Right atrium auricular region (tissue), 2 donors: Measurements from ENCODE around the gene PRPF18. TPM values are rescaled to one million over a fixed set of nuclear protein-coding genes. Genes with fewer than 3 reads are reported as not detected.
A peak's percentile ranks its signal among the peaks of the same experiment; 100 is the strongest.

ENCODE experiments used
- DNase-seq: peaks from one replicate; pipeline ENCODE4 v3.0.0-alpha.2; 2019; ENCODE audit warnings: low spot score
- H3K27ac ChIP-seq, 2 donors: fragments of 200-600 bp; sonication (generic); 1 replicate in 1 of 2; 2 replicates in 1 of 2; pipeline ENCODE4 v1.5.1; 2016 to 2019
- H3K27me3 ChIP-seq, 2 donors: fragments of 200-600 bp; sonication (generic); one replicate each; pipeline versions ENCODE4 v1.5.1 to v1.6.0; 2017 to 2019
- H3K36me3 ChIP-seq: fragments of 200-600 bp; sonication (generic); one replicate; pipeline ENCODE4 v1.5.1; 2016
- H3K4me1 ChIP-seq, 2 donors: fragments of 200-600 bp; sonication (generic); one replicate each; pipeline versions ENCODE4 v1.5.1 to v1.6.0; 2017 to 2019
- H3K4me3 ChIP-seq, 2 donors: fragments of 200-600 bp; sonication (generic); 1 replicate in 1 of 2; 2 replicates in 1 of 2; pipeline ENCODE4 v1.5.1; 2017 to 2019; ENCODE audit warnings: mild to moderate bottlenecking in 1 of 2, moderate library complexity in 1 of 2
- H3K9me3 ChIP-seq, 2 donors: fragments of 200-600 bp; sonication (generic); one replicate each; pipeline ENCODE4 v1.5.1; 2019
- total RNA-seq, 2 donors: library from RNA; depleted of rRNA; stranded (reverse); fragments of >200 nt; gene quantifications; one replicate each; pipeline ENCODE4 v1.1.0, GENCODE V29; 2016
- TF ChIP-seq, protein P1 (sequence below), 2 donors: fragments of 200-600 bp; sonication (generic); IDR thresholded peaks; one replicate each; pipeline ENCODE4 v1.5.1; 2019; ENCODE audit warnings: antibody characterized with exemption in 2 of 2

The PRPF18 gene
- total RNA-seq, 2 donors from 2014 or later, result 15.1 to 19.1 TPM

DNA sequence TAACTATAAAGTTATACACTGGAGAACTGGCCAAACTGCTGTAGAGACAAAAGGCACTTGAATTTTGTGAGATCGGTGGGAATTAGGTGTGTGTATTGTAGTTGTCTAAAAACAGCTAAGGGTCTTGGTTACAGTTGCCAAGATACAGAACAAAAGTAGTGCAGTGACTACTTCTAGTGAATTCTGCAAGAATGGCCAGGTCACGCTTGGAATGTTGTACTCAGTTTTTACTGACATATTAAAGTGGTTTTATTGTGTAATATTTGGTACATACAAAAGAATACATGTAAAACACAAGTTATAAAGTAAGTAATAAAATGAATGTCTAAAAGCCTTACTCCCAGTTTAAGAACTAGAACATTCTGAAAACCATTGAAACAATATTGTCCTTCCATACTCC, 42.4 kb downstream of the PRPF18 start:
- DNase-seq, result no peak
- Histone ChIP-seq H3K9me3 (no peaks in the 10 kb centered on the region), H3K27me3 (no peaks in the 10 kb centered on the region), H3K4me3 (no peak overlapping the region), H3K36me3 (peaks cover 16% of the 10 kb centered on the region), H3K4me1 (peaks cover 0 to 5% of the 10 kb centered on the region in 2 donors), H3K27ac (no peak overlapping the region)
- TF ChIP-seq, protein P1, sequence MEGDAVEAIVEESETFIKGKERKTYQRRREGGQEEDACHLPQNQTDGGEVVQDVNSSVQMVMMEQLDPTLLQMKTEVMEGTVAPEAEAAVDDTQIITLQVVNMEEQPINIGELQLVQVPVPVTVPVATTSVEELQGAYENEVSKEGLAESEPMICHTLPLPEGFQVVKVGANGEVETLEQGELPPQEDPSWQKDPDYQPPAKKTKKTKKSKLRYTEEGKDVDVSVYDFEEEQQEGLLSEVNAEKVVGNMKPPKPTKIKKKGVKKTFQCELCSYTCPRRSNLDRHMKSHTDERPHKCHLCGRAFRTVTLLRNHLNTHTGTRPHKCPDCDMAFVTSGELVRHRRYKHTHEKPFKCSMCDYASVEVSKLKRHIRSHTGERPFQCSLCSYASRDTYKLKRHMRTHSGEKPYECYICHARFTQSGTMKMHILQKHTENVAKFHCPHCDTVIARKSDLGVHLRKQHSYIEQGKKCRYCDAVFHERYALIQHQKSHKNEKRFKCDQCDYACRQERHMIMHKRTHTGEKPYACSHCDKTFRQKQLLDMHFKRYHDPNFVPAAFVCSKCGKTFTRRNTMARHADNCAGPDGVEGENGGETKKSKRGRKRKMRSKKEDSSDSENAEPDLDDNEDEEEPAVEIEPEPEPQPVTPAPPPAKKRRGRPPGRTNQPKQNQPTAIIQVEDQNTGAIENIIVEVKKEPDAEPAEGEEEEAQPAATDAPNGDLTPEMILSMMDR (IDR thresholded peaks at IDR 0.05), result no peak

GRCh38 chr10:13630231-13630630, 43.5 kb downstream of the PRPF18 start:
- H3K4me3 ChIP-seq, result no peak overlapping the region
- no peak for DNase-seq
- no peak overlapping the region for H3K27ac ChIP-seq
- H3K27me3 ChIP-seq, result no peaks in the 10 kb centered on the region
- peaks cover 0 to 15% of the 10 kb centered on the region in 2 donors for H3K4me1 ChIP-seq
- no peaks in the 10 kb centered on the region for H3K9me3 ChIP-seq
- TF ChIP-seq, protein P1 (IDR thresholded peaks at IDR 0.05), result no peak
- peaks cover 16% of the 10 kb centered on the region for H3K36me3 ChIP-seq

- no peaks in the 10 kb centered on the region for H3K9me3 ChIP-seq
- H3K27ac ChIP-seq, result peak overlapping the region; percentile 71 to 88
- DNase-seq, result no peak
- TF ChIP-seq, protein P1 (IDR thresholded peaks at IDR 0.05), result no peak
- peaks cover 16% of the 10 kb centered on the region for H3K36me3 ChIP-seq
- H3K4me3 ChIP-seq, result no peak overlapping the region
- no peaks in the 10 kb centered on the region for H3K27me3 ChIP-seq
- peaks cover 0 to 15% of the 10 kb centered on the region in 2 donors for H3K4me1 ChIP-seq
Measured at GRCh38 chr10:13631594-13631993, 44.8 kb downstream of the PRPF18 start.

GRCh38 chr10:13632440-13632839, 45.7 kb downstream of the PRPF18 start:
- Histone ChIP-seq H3K27me3 (no peaks in the 10 kb centered on the region), H3K4me1 (peaks cover 0 to 15% of the 10 kb centered on the region in 2 donors), H3K9me3 (no peaks in the 10 kb centered on the region), H3K36me3 (peaks cover 16% of the 10 kb centered on the region), H3K27ac (peak overlapping the region; percentile 71 to 88), H3K4me3 (no peak overlapping the region)
- TF ChIP-seq, protein P1 (IDR thresholded peaks at IDR 0.05), result no peak
- DNase-seq, result no peak

DNA sequence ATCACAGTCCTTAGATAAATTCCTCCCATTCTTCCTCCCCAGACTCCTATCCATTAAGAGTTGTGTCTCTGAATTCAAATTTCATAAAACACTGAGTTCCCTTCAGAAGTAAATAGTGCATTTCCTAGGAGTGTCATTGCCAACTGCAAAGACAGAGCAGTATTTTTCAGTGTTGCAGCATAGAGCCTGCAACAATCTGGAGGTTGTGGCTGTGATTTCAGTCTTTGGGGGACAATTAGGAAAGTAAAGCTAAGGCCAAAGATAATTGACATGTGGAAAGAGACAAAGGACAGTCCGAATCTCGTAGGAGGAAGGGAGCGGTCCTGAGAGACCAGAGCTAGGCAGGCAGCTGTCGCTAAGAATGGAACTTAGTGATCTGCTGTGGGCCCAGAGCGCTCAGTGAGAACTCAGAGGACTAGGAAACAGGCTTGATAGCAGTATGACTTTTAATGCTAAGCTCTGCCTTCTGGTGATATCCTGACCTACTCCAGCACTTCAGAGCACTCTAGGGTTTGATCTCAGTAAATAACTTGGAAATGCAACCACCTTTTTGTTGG, 46.2 kb downstream of the PRPF18 start:
- Histone ChIP-seq H3K27me3 (no peaks in the 10 kb centered on the region), H3K4me3 (no peak overlapping the region), H3K27ac (peak overlapping the region; percentile 71 to 88), H3K9me3 (no peaks in the 10 kb centered on the region), H3K4me1 (peaks cover 0 to 15% of the 10 kb centered on the region in 2 donors), H3K36me3 (peaks cover 11% of the 10 kb centered on the region)
- no peak for DNase-seq
- TF ChIP-seq, protein P1 (IDR thresholded peaks at IDR 0.05), result no peak

DNA sequence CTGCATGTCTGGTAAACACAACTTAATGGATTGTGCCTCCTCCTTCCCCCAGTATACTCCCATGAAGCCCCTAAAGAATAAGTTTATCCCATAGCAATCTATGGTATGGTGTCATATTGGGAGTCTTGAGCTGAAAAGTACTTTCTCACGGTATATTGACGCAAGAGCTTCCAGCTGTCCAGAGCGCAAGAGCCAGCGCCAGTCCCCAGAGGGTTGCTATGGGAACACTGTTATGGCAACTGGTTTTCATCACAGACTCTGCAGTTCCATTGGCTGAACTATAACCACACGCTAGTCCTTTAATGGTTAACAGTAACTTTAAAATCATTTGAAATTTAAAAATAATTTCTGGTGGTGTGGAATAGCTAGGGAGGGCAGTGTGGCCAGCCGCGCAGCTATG, 46.9 kb downstream of the PRPF18 start:
- Histone ChIP-seq H3K9me3 (no peaks in the 10 kb centered on the region), H3K36me3 (peaks cover 10% of the 10 kb centered on the region), H3K27ac (peak overlapping the region; percentile 71 to 88), H3K27me3 (no peaks in the 10 kb centered on the region), H3K4me1 (peaks cover 0 to 15% of the 10 kb centered on the region in 2 donors), H3K4me3 (no peak overlapping the region)
- TF ChIP-seq, protein P1 (IDR thresholded peaks at IDR 0.05), result no peak
- peak; percentile 84 for DNase-seq
